Cardiac fibroblast (primary cell): Measurements from ENCODE around the gene AKAP12.

ENCODE experiments used
- DNase-seq, 2 donors: peaks; one replicate each; pipeline versions ENCODE4 v3.0.0 to v3.0.0-alpha.2; 2010; ENCODE audit warnings: low read depth in 2 of 2
- H3K4me3 ChIP-seq, 2 donors: replicated peaks in 1 of 2; 1 replicate in 1 of 2; 2 replicates in 1 of 2; pipeline ENCODE4 v1.5.1; 2011; ENCODE audit warnings: low read depth in 2 of 2, low read length in 2 of 2, mild to moderate bottlenecking in 2 of 2, moderate library complexity in 1 of 2
- TF ChIP-seq, protein P1 (sequence below): IDR thresholded peaks from one replicate; pipeline ENCODE4 v1.5.1; 2011; ENCODE audit warnings: low read depth, mild to moderate bottlenecking, low read length, inconsistent platforms

AKAP12 gene

DNA sequence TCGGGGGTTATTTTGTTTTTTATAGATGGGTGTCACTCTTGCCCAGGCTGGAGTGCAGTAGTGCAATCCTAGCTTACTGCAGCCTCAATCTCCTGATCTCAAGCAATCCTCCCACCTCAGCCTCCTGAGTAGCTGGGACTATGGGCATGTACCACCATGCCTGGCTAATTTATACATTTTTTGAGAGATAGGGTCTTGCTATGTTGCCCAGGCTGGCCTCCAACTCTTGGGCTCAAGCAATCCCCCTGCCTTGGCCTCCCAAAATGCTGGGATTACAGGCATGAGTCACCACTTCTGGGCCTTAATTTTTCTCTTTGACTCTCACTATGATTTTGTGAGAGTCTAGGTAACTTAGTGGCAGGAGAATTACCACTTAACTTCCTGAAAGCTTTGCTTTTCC lies 23.3 kb downstream of the AKAP12 start:
- DNase-seq = no peak
- TF ChIP-seq, protein P1, sequence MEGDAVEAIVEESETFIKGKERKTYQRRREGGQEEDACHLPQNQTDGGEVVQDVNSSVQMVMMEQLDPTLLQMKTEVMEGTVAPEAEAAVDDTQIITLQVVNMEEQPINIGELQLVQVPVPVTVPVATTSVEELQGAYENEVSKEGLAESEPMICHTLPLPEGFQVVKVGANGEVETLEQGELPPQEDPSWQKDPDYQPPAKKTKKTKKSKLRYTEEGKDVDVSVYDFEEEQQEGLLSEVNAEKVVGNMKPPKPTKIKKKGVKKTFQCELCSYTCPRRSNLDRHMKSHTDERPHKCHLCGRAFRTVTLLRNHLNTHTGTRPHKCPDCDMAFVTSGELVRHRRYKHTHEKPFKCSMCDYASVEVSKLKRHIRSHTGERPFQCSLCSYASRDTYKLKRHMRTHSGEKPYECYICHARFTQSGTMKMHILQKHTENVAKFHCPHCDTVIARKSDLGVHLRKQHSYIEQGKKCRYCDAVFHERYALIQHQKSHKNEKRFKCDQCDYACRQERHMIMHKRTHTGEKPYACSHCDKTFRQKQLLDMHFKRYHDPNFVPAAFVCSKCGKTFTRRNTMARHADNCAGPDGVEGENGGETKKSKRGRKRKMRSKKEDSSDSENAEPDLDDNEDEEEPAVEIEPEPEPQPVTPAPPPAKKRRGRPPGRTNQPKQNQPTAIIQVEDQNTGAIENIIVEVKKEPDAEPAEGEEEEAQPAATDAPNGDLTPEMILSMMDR = no peak
- H3K4me3 ChIP-seq = no peak overlapping the region

DNA sequence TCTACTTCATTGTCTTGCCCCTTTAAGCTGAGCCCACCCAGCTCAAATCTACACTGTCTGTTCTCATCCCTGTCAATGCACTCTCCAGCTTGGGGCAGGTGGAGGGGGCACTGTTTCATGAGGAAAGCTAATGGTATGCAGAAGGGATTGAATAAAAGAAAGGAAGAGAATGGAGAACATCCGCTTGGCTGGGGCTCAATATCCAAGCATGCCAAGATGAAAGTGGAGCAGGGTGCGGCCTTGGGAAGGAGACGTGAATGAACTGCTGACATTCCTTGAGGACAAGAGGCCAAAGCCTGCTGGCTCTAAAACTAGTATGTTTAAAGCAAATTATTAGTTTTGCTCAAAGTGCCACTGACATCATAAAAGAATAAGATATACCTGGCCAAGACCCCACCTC lies 24.2 kb downstream of the AKAP12 start:
- TF ChIP-seq, protein P1 = no peak
- DNase-seq = peak; percentile 45 to 54
- H3K4me3 ChIP-seq = no peak overlapping the region

DNA sequence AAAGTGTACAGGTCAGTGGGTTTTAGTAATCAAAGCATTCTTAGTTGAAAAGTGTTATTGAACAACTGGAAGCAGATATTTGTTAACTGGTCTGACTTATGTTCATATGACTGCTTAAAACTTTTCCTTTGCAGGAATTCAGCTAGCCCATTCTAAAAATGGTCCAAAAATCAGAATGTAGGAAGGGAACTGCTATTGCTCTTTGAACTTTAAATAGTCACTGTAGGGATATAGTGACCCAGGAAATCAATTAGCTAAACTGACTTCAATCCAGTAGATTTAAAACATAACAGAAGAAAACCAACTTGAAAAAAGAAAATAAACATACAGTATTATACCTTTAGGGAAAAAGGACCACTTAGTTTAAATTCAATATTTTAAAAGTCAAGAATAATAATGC lies 25.5 kb downstream of the AKAP12 start:
- DNase-seq = no peak
- no peak overlapping the region for H3K4me3 ChIP-seq
- TF ChIP-seq, protein P1 = no peak

DNA sequence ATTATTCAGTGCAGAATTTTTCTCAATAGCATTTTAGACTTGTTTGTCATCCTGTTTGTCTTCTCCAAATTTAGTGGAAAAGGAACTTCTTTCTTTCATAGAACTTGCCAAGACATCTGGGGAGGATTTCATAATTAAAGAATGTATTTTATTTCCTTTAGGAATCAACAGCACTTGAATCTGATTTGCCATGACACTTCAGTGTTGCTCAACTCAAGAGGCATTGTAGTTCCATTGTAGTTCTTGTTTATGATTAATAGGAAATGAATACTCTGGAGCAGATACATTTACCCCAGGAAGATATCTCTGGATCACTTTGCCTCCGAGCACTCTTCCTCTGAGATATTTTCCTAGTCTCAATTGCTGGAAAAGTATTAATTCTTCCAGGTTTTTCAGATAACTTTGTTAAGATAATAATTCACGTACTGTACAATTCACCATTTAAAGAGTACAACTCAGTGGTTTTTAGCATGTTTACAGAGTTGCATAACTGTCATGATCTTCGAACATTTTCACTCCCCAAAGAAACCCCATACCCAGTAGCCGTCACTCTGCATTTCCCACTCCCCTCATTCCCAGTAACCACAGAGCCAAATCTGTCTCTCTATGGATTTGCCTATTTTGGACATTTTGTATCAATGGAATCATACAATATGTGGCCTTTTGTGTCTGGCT lies 29.7 kb downstream of the AKAP12 start:
- TF ChIP-seq, protein P1 = no peak
- H3K4me3 ChIP-seq = no peak overlapping the region
- peak; percentile 91 to 94 for DNase-seq

DNA sequence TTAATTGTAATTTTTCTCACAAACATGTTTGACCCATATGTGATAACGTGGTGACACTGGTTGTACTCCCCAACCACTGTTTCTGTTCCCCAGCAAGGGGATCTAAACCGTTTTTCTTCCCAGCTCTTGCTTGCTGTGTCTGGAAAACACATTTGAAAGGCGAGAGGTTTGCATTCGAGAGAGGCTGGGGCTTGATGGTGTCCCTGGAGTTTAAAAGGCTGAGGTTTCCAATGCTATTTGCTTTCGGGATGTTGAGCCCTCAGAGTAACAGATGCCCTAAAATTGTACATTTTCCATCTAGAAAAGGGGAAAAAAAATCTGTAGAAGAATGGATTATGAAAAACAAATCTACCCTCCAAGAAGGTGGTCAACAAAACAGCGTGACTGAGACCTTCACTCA lies 35.4 kb downstream of the AKAP12 start:
- no peak overlapping the region for H3K4me3 ChIP-seq
- DNase-seq = no peak
- TF ChIP-seq, protein P1 = no peak

DNA sequence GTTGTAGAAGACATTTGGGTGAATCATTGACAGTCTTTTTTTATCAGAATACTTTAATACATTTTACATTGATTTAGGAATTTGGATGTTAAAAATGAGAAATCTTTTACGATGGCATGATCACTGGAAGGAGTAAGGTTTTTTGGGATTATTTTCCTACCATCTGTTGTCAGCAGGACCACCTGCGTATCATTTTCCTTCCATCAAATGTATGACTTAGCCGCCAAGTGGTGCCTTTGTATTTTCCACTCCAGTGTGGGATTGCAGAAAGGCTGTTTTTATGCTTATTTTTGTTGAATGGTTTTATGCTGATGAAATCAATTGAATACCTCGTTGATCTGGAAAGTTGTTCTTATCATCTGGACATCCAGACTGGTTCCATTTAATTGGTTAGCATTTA lies 35.8 kb downstream of the AKAP12 start:
- H3K4me3 ChIP-seq = no peak overlapping the region
- TF ChIP-seq, protein P1 = no peak
- no peak for DNase-seq

DNA sequence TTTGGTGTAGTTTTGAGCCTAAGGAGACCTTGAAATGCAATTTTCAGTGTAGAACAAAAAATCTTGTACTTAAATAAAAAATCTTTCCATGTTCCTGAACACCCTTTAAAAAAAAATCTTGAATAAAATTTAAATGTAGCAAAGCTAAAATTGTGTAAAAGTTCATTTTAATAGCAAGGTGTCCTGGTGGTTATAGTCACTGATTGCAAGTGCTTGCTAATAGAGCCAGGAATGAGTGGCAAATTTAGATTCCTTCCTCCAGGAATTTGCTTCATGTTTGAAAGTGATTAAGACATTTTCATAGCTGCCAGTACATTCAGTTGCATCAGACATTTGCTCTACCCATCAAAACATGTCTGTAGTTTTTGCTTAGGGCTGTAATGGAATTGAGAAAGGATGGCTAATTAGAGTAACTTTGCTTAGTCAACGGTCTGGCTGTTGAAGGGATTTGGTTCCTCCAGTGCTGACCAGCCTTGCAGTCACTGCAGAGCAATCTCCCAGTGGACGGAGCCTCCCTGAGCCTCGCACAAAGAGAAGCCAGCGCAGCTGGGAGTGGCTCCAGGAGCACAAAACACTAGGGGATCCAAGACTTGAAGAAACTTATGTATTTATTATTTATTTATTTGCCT lies 36.5 kb downstream of the AKAP12 start:
- no peak overlapping the region for H3K4me3 ChIP-seq
- DNase-seq = peak; percentile 80 to 90
- TF ChIP-seq, protein P1 = no peak
